ENCODE results near the gene CCNQ. TPM values are rescaled to one million over a fixed set of nuclear protein-coding genes. Genes with fewer than 3 reads are reported as not detected.
A peak's percentile ranks its signal among the peaks of the same experiment; 100 is the strongest.

CCNQ gene
- total RNA-seq, 4 donors from 2014 or later: 26.0 to 42.6 (median 31.0) TPM

DNA sequence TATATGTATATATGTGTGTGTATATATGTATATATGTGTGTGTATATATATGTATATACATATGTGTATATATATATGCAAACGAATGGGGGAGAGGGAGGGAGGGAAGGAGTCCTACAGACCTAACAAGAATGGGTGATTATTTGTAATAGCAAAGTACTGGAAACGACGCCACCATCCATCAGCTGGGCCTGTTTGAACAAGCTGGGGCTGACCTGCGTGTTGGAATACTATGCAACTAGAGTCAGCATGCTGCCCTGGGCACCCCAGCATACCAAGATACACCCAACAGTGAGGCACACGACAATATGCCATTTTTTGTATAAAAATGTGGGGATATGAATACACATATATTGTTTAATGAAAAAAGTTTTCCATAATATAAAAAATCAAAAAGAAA, 21.6 kb upstream of the CCNQ start:
- ATAC-seq (ENCODE audit: low FRiP score) (no peak), DNase-seq (ENCODE audit: low spot score) (no peak)
- TF ChIP-seq, protein P1, sequence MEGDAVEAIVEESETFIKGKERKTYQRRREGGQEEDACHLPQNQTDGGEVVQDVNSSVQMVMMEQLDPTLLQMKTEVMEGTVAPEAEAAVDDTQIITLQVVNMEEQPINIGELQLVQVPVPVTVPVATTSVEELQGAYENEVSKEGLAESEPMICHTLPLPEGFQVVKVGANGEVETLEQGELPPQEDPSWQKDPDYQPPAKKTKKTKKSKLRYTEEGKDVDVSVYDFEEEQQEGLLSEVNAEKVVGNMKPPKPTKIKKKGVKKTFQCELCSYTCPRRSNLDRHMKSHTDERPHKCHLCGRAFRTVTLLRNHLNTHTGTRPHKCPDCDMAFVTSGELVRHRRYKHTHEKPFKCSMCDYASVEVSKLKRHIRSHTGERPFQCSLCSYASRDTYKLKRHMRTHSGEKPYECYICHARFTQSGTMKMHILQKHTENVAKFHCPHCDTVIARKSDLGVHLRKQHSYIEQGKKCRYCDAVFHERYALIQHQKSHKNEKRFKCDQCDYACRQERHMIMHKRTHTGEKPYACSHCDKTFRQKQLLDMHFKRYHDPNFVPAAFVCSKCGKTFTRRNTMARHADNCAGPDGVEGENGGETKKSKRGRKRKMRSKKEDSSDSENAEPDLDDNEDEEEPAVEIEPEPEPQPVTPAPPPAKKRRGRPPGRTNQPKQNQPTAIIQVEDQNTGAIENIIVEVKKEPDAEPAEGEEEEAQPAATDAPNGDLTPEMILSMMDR (IDR thresholded peaks at IDR 0.05): no peak

DNA sequence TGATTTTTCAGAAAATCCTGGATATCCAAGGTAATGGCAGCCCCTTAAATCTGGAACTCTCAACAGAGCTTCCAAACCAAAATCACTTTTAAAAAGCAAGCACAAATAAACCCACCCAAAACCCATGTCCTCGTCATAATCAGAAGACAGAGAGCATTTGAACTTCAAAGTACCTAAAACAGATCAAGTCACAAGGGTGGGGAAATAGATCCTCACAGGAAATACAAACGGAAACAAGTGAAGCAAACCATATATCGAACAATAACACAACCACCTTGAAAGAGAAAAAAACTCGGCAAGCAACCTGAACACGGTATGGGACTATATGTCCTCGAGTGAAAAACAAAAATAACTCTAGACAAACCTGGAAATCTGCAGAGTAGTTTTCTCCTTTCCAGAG, 15.9 kb upstream of the CCNQ start:
- ATAC-seq (ENCODE audit: low FRiP score): no peak
- TF ChIP-seq, protein P1 (IDR thresholded peaks at IDR 0.05): no peak
- no peak for DNase-seq (ENCODE audit: low spot score)

DNA sequence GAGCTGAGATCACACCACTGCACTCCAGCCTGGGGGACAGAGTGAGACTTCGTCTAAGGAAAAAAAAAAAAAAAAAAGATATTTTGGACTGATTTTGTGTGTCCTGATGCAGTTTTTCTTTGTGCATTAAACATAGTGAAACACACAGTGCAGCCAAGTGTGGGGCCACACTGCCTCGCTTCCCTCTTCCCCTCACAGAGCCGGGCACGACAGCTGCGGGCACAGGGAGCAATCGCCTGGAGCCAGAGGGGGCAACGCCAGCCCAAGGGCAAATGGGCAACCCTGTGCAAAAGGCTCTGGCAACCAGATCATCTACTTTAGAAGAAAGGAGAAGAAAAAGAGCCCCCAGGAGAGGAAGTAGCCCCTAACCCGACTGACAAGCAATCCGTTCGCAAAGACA, 13.5 kb upstream of the CCNQ start:
- no peak for DNase-seq (ENCODE audit: low spot score)
- TF ChIP-seq, protein P1 (IDR thresholded peaks at IDR 0.05): no peak
- no peak for ATAC-seq (ENCODE audit: low FRiP score)

DNA sequence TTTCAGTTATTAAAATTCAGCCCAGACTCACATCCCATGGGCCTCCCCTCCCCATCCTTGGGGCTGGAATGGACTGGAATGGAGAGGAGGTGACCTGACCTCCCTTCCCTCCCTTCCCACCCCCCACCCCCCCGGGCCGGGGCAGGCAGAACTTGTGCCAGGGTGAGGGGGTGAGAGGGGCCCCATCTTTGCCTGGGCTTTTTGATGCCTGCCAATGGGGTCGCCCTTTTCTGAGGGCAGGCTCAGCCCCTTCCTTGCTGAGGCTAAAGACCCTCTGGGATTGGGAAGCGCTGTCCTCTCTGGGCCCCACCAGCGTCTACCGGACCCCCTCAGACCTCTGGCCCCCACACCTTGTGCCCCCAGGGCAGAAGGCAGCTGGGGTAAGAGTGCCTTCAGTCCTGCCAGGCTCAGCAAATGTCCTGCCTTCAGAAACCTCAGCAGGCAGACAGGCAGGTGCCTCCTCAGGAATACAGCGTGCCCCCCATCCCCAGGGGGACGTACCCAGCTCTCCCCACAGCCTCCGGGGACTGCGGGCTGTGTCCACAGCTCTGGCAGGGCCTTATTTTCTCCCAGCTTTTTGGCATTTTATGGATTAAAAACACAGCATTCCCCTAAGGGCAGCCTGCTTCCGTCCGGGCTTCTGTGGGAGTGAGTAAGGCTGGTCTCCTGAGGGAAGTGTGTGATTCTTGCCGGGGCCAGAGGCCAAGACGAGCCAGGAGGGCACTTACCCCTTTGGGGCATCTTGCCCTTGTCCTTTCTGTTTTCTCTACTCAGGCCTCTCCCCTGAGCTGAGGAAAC, 12.6 kb upstream of the CCNQ start:
- TF ChIP-seq, protein P1 (IDR thresholded peaks at IDR 0.05): no peak
- DNase-seq (ENCODE audit: low spot score) (no peak), ATAC-seq (ENCODE audit: low FRiP score) (no peak)

DNA sequence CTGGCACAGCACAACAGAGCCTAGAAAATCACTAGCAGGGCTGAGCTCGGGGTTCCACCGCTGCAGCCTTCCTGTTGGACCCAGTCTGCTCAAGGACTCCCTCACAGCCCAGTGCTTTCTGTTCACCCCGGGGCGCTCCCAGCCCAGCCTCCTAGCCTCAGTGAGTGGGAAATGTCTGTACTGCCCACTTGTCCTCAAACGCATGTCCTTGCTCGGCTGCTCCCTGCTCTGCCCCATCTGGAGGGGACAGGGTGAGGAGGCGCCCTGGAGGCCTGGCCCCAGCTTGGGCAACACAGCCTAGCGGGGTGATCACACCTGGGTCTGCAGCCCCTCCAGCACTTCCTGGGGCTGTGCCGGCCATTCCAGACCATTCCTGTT, 11.9 kb upstream of the CCNQ start:
- DNase-seq (ENCODE audit: low spot score) (no peak), ATAC-seq (ENCODE audit: low FRiP score) (no peak)
- TF ChIP-seq, protein P1 (IDR thresholded peaks at IDR 0.05): no peak

DNA sequence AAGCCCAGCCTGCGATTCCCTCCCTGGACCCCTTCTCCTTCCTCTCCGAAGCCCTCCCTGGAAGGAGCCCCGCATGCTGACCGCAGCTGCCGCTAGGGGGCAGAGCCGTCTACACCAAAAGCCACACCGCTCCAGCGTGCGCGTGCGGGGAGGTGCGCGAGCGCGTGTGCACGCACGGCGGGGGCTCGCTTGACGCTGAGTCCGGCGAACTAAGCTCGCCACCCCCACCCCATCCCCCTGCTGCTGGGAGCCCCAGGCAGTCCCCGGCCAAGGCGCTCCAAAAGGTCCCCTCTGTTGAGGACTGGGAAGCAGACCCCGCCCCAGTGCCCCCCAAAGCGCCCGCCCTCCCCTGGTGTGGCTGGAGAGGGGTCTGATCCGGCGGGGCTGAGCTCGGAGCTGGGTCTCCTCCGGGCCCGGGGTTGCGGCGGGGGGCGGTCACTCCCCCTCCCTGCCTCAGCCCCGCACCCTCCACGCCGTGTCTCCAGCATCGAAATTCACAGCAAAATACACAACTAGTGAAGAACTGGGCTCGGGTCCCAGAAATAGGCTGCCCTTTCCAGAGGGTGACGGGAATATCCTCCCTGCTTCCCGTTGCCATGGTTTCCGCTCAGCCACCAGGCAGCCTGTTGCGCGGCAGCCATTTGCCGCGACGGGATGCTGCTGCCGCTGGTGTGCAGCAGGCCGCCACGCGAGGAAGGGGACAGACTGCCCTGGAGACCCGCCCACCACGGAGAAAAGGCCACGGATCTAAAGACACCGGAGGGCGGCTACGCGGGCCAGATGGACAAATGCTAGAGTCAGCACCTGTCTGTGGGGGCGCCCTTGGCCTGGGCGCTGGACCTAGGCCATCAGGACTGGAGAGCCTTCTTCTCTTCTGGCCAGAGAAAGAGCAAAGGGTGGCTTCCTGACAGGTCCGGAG, 11.2 kb upstream of the CCNQ start:
- ATAC-seq (ENCODE audit: low FRiP score) (peak; percentile 83), DNase-seq (ENCODE audit: low spot score) (peak; percentile 56)
- TF ChIP-seq, protein P1 (IDR thresholded peaks at IDR 0.05): peak in 1 of 3 donors; percentile 29

Data from omental fat pad (tissue), 4 donors.